Measurements from ENCODE around the gene HNRNPUL2. TPM values are rescaled to one million over a fixed set of nuclear protein-coding genes. Genes with fewer than 3 reads are reported as not detected.
A peak's percentile ranks its signal among the peaks of the same experiment; 100 is the strongest.

The HNRNPUL2 gene
- total and polyA plus RNA-seq, 2 donors (not counting 3 experiments of a cell fraction or from before 2014, with no cell fraction given) = 18.3 to 56.2 TPM

- H3K4me2 ChIP-seq (ENCODE audit: insufficient read depth, low read length) = peak overlapping the region; percentile 71
- FAIRE-seq = no peak
- no peak overlapping the region for H3K27ac ChIP-seq (ENCODE audit: insufficient read depth, low read depth, low read length)
- dilution Hi-C loops (cut with MboI; ENCODE audit: extremely low pct_ligation_motif_present, low sequenced_read_pairs) (no loop called here), intact Hi-C loops (cut with micrococcal nuclease) (loop anchor here (2.0 kb wide), 1 partner anchor 13 kb away; the partner anchor contains the start of genes C11orf98 and CSKMT)
- no peaks in the 10 kb centered on the region for H3K9me1 ChIP-seq (replicated peaks; ENCODE audit: control insufficient read depth, extremely low read depth, insufficient read depth, low read length)
- H3K4me1 ChIP-seq (ENCODE audit: control insufficient read depth, extremely low read depth, insufficient read depth, low read length) = peaks cover 11% of the 10 kb centered on the region
- H3K79me2 ChIP-seq (ENCODE audit: control insufficient read depth, insufficient read depth, low read length) = peaks cover 23% of the 10 kb centered on the region
- peak overlapping the region in 1 of 3 experiments; percentile 76 for H3K4me3 ChIP-seq (replicated peaks in 1 of 3; ENCODE audit: insufficient read depth in 1 of 3, low read depth in 1 of 3, low read length in 3 of 3)
- H2AFZ ChIP-seq (ENCODE audit: low read depth, low read length) = no peak overlapping the region
- TF ChIP-seq JUN (IDR thresholded peaks at IDR 0.05; ENCODE audit: borderline replicate concordance, insufficient read depth, insufficient read length, low read depth) = no peak
- no peak for TF ChIP-seq POLR2A (IDR thresholded peaks at IDR 0.05; ENCODE audit: low read depth, low read length)
- TF ChIP-seq EZH2 (IDR thresholded peaks at IDR 0.05; ENCODE audit: borderline replicate concordance, low read depth, low read length, severe bottlenecking) = no peak
- TF ChIP-seq MAX (IDR thresholded peaks at IDR 0.05; ENCODE audit: insufficient read depth, insufficient read length) = no peak
- TF ChIP-seq POLR2AphosphoS5 (IDR thresholded peaks at IDR 0.05; ENCODE audit: insufficient read depth, low read depth, low read length) = no peak
- no peaks in the 10 kb centered on the region for H4K20me1 ChIP-seq (replicated peaks; ENCODE audit: control insufficient read depth, extremely low read depth, insufficient read depth, low read length)
- peaks cover 0 to 17% of the 10 kb centered on the region in 2 experiments for H3K36me3 ChIP-seq (ENCODE audit: control insufficient read depth in 2 of 2, extremely low read depth in 1 of 2, insufficient read depth in 2 of 2, low read length in 2 of 2)
- no TSS peak for BruUV-seq (replicated peaks)
- no peak for DNase-seq (ENCODE audit: low read depth, low spot score)
- H3K9ac ChIP-seq (replicated peaks; ENCODE audit: extremely low read depth, insufficient read depth, low read length) = no peak overlapping the region
- CTCF ChIA-PET = no interaction called here
- POLR2A ChIA-PET = interaction anchor here (1.3 kb wide), 1 partner anchor 13 kb away, joined by 9 read pairs; the partner anchor contains the start of genes C11orf98 and CSKMT
- H3K27me3 ChIP-seq (ENCODE audit: control insufficient read depth in 2 of 2, insufficient read depth in 2 of 2, low read length in 2 of 2) = no peaks in the 10 kb centered on the region
- H3K9me3 ChIP-seq (replicated peaks; ENCODE audit: control insufficient read depth, insufficient read depth, low read length) = no peaks in the 10 kb centered on the region
Measured at GRCh38 chr11:62677714-62678113, 49.5 kb downstream of the HNRNPUL2 start.

- BruUV-seq (replicated peaks) = no TSS peak
- POLR2A ChIA-PET = interaction anchor here (1.3 kb wide), 1 partner anchor 12 kb away, joined by 9 read pairs; the partner anchor contains the start of genes C11orf98 and CSKMT
- no peaks in the 10 kb centered on the region for H3K27me3 ChIP-seq (ENCODE audit: control insufficient read depth in 2 of 2, insufficient read depth in 2 of 2, low read length in 2 of 2)
- CTCF ChIA-PET = interaction anchor here (1.3 kb wide), 1 partner anchor 10 kb away, joined by 3 read pairs; no protein-coding TSS in a partner anchor
- no peak for TF ChIP-seq JUN (IDR thresholded peaks at IDR 0.05; ENCODE audit: borderline replicate concordance, insufficient read depth, insufficient read length, low read depth)
- H3K27ac ChIP-seq (ENCODE audit: insufficient read depth, low read depth, low read length) = no peak overlapping the region
- H3K9ac ChIP-seq (replicated peaks; ENCODE audit: extremely low read depth, insufficient read depth, low read length) = no peak overlapping the region
- H3K4me1 ChIP-seq (ENCODE audit: control insufficient read depth, extremely low read depth, insufficient read depth, low read length) = peaks cover 11% of the 10 kb centered on the region
- peaks cover 24% of the 10 kb centered on the region for H3K79me2 ChIP-seq (ENCODE audit: control insufficient read depth, insufficient read depth, low read length)
- FAIRE-seq (no peak), DNase-seq (ENCODE audit: low read depth, low spot score) (no peak)
- H3K9me1 ChIP-seq (replicated peaks; ENCODE audit: control insufficient read depth, extremely low read depth, insufficient read depth, low read length) = no peaks in the 10 kb centered on the region
- intact Hi-C loops (cut with micrococcal nuclease) (no loop called here), dilution Hi-C loops (cut with MboI; ENCODE audit: extremely low pct_ligation_motif_present, low sequenced_read_pairs) (no loop called here)
- no peaks in the 10 kb centered on the region for H3K9me3 ChIP-seq (replicated peaks; ENCODE audit: control insufficient read depth, insufficient read depth, low read length)
- H2AFZ ChIP-seq (ENCODE audit: low read depth, low read length) = no peak overlapping the region
- no peak overlapping the region for H3K4me3 ChIP-seq (replicated peaks in 1 of 3; ENCODE audit: insufficient read depth in 1 of 3, low read depth in 1 of 3, low read length in 3 of 3)
- H3K36me3 ChIP-seq (ENCODE audit: control insufficient read depth in 2 of 2, extremely low read depth in 1 of 2, insufficient read depth in 2 of 2, low read length in 2 of 2) = peaks cover 0 to 17% of the 10 kb centered on the region in 2 experiments
- no peaks in the 10 kb centered on the region for H4K20me1 ChIP-seq (replicated peaks; ENCODE audit: control insufficient read depth, extremely low read depth, insufficient read depth, low read length)
- no peak overlapping the region for H3K4me2 ChIP-seq (ENCODE audit: insufficient read depth, low read length)
Measured at GRCh38 chr11:62677156-62677555, 50.1 kb downstream of the HNRNPUL2 start.
